ENCODE results near the gene TTC7B.

The TTC7B gene

DNA sequence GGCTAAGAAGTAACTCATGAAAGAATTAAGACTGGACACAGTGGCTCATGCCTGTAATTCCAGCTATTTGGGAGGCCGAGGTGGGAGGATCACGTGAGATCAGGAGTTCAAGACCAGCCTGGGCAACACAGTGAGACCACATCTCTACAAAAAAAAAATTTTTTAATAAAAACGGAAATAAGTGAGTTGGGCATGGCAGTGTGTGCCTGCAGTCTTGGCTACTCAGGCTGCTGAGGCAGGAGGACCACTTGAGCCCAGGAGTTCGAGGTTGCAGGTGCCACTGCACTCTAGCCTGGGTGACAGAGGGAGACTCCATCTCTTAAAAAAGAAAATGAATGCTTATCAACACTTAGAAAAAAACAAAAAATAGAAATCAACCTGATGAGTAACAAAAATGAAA, 301.7 kb downstream of the TTC7B start:
- Histone ChIP-seq H3K27ac (ENCODE audit: low read depth, low read length, poor library complexity, severe bottlenecking) (no peak overlapping the region), H3K9me2 (ENCODE audit: low read depth, low read length) (no peaks in the 10 kb centered on the region), H3K9me3 (ENCODE audit: low read length) (no peaks in the 10 kb centered on the region), H3K4me3 (ENCODE audit: low read depth, low read length, poor library complexity, severe bottlenecking) (no peak overlapping the region), H3K4me1 (ENCODE audit: insufficient read depth, low read length, severe bottlenecking) (no peaks in the 10 kb centered on the region), H3K79me2 (ENCODE audit: insufficient read depth, low read length) (no peaks in the 10 kb centered on the region), H3K9ac (ENCODE audit: low read length) (no peak overlapping the region), H2AFZ (ENCODE audit: low read length) (no peak overlapping the region), H3K36me3 (ENCODE audit: insufficient read depth, low read length) (no peaks in the 10 kb centered on the region), H4K20me1 (ENCODE audit: insufficient read depth, low read length) (no peaks in the 10 kb centered on the region), H3K27me3 (ENCODE audit: insufficient read depth, low read length) (no peaks in the 10 kb centered on the region; the same call in 1 of the 2 replicates), H3F3A (ENCODE audit: insufficient read depth, low read length) (no peaks in the 10 kb centered on the region), H3K4me2 (ENCODE audit: low read length) (no peak overlapping the region)
- TF ChIP-seq, protein P1, sequence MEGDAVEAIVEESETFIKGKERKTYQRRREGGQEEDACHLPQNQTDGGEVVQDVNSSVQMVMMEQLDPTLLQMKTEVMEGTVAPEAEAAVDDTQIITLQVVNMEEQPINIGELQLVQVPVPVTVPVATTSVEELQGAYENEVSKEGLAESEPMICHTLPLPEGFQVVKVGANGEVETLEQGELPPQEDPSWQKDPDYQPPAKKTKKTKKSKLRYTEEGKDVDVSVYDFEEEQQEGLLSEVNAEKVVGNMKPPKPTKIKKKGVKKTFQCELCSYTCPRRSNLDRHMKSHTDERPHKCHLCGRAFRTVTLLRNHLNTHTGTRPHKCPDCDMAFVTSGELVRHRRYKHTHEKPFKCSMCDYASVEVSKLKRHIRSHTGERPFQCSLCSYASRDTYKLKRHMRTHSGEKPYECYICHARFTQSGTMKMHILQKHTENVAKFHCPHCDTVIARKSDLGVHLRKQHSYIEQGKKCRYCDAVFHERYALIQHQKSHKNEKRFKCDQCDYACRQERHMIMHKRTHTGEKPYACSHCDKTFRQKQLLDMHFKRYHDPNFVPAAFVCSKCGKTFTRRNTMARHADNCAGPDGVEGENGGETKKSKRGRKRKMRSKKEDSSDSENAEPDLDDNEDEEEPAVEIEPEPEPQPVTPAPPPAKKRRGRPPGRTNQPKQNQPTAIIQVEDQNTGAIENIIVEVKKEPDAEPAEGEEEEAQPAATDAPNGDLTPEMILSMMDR (IDR thresholded peaks at IDR 0.05; ENCODE audit: low read length): no peak
- no peak for TF ChIP-seq EZH2 (IDR thresholded peaks at IDR 0.05; ENCODE audit: borderline replicate concordance, low read length)

DNA sequence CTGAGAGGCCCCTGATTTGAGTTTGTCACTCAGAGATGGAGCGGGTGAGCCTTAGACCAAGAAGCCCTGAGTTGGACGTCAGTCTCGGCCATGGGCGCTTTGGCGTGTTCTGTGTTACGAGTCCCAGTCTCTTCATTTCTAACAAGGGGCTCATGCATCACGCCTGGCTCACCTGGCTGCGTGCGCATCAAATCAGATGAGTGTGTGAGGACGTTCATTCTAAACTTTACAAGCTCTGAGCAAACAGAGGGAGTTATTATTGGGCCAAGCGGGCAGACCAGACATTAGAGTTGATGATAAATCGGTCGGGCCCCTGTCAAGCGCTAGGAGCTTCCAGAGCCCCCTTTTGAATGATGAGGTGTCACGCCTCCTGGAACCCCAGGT, 302.2 kb downstream of the TTC7B start:
- H2AFZ ChIP-seq (ENCODE audit: low read length): no peak overlapping the region

DNA sequence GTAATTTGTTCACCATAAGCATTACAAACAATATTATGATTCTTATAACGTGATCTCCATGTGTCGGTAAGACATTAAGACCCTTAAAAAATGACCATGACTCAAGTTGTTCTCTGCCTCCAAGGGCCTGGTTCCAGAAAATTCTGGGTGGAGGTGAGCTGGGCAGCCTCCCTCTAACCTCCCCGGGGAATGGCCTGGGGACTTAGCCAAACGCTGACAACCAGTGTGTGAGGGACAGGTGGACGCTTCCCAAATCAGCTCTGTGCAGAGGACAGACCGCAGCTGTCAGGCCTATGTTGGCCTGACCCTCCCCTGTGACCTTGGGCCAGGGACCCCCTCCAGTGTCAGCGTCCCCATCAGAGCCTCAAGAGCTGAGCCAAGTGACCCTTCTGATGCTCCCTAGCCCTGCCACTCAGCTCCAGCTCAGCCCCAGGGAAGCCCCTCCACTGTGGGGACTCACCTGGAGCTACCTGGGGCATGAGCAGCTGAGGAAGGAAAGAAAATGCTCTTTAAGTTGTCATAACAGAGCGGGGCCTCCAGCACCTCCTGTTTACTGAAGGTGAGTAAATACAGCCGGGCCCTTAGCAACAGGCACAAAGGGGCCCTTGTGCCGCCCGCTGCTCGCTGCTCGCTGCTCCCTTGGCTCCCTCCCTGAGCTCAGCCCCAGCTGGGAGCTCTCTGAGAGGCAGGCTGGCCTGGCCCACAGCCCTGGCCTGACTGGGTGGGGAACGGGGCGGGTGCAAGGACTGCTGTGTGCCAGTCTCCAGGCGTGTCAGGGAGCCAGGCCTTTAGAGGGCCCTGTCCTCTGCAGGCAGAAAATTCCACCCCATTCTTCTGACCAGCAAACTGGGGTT, 302.8 kb downstream of the TTC7B start:
- H4K20me1 ChIP-seq (ENCODE audit: insufficient read depth, low read length): no peaks in the 10 kb centered on the region
- H3K27me3 ChIP-seq (ENCODE audit: insufficient read depth, low read length): 0 out of 2 replicates have a peak, but pooled peaks cover 4% of the 10 kb centered on the region
- no peak overlapping the region for H2AFZ ChIP-seq (ENCODE audit: low read length)
- H3K9me2 ChIP-seq (ENCODE audit: low read depth, low read length): no peaks in the 10 kb centered on the region
- no peaks in the 10 kb centered on the region for H3K4me1 ChIP-seq (ENCODE audit: insufficient read depth, low read length, severe bottlenecking)
- H3F3A ChIP-seq (ENCODE audit: insufficient read depth, low read length): no peaks in the 10 kb centered on the region
- H3K4me3 ChIP-seq (ENCODE audit: low read depth, low read length, poor library complexity, severe bottlenecking): no peak overlapping the region
- no peak overlapping the region for H3K9ac ChIP-seq (ENCODE audit: low read length)
- no peaks in the 10 kb centered on the region for H3K36me3 ChIP-seq (ENCODE audit: insufficient read depth, low read length)
- TF ChIP-seq, protein P1 (IDR thresholded peaks at IDR 0.05; ENCODE audit: low read length): no peak
- no peak for TF ChIP-seq EZH2 (IDR thresholded peaks at IDR 0.05; ENCODE audit: borderline replicate concordance, low read length)
- H3K9me3 ChIP-seq (ENCODE audit: low read length): no peaks in the 10 kb centered on the region
- no peak overlapping the region for H3K27ac ChIP-seq (ENCODE audit: low read depth, low read length, poor library complexity, severe bottlenecking)
- H3K4me2 ChIP-seq (ENCODE audit: low read length): no peak overlapping the region
- H3K79me2 ChIP-seq (ENCODE audit: insufficient read depth, low read length): no peaks in the 10 kb centered on the region

More for the DNA sequence above, 302.2 kb downstream of the TTC7B start:
- H3K79me2 ChIP-seq (ENCODE audit: insufficient read depth, low read length): no peaks in the 10 kb centered on the region
- no peaks in the 10 kb centered on the region for H3F3A ChIP-seq (ENCODE audit: insufficient read depth, low read length)
- H3K4me1 ChIP-seq (ENCODE audit: insufficient read depth, low read length, severe bottlenecking): no peaks in the 10 kb centered on the region
- no peak for TF ChIP-seq EZH2 (IDR thresholded peaks at IDR 0.05; ENCODE audit: borderline replicate concordance, low read length)
- no peak overlapping the region for H3K9ac ChIP-seq (ENCODE audit: low read length)
- no peaks in the 10 kb centered on the region for H3K9me2 ChIP-seq (ENCODE audit: low read depth, low read length)
- no peaks in the 10 kb centered on the region for H4K20me1 ChIP-seq (ENCODE audit: insufficient read depth, low read length)
- no peak overlapping the region for H3K27ac ChIP-seq (ENCODE audit: low read depth, low read length, poor library complexity, severe bottlenecking)
- H3K27me3 ChIP-seq (ENCODE audit: insufficient read depth, low read length): 0 out of 2 replicates have a peak, but pooled peaks cover 4% of the 10 kb centered on the region
- H3K4me3 ChIP-seq (ENCODE audit: low read depth, low read length, poor library complexity, severe bottlenecking): no peak overlapping the region
- no peaks in the 10 kb centered on the region for H3K9me3 ChIP-seq (ENCODE audit: low read length)
- H3K4me2 ChIP-seq (ENCODE audit: low read length): no peak overlapping the region
- H3K36me3 ChIP-seq (ENCODE audit: insufficient read depth, low read length): no peaks in the 10 kb centered on the region
